ENCODE measurements around the gene TREM1. TPM values are rescaled to one million over a fixed set of nuclear protein-coding genes. Genes with fewer than 3 reads are reported as not detected.

The TREM1 gene
- total RNA-seq, 1 donor from 2014 or later = 0.13 TPM

DNA sequence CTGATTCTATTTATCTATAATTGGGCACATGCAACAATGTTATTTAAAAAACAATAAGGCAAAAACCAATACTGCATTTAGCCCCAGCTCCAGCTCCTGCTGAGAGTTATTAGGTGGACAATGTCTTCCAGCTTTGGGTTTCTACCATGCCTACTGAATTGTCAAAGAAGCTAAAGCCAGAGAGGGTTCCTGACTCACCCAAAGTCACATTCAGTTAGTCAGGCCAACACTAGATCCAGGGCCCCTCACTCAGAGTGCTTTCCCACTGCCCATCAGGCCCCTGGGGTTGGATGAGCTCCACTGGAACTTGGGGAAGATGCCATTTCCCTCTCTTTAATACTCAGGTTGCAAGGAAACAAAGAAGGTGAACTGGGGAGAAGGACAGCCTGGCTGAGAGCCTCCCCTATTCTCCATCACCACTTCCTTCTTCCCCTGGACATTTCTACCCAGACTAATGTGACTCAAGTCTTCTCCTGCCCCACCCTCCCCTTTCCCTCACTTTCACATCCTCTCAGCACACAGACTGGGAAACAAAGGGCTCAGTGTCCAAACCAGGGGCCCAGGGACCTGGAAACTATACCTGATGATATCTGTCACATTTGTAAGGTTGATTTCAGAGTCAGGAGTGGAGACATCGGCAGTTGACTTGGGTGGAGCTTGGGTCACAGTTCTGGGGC lies 6.0 kb downstream of the TREM1 start:
- TF ChIP-seq, protein P1, sequence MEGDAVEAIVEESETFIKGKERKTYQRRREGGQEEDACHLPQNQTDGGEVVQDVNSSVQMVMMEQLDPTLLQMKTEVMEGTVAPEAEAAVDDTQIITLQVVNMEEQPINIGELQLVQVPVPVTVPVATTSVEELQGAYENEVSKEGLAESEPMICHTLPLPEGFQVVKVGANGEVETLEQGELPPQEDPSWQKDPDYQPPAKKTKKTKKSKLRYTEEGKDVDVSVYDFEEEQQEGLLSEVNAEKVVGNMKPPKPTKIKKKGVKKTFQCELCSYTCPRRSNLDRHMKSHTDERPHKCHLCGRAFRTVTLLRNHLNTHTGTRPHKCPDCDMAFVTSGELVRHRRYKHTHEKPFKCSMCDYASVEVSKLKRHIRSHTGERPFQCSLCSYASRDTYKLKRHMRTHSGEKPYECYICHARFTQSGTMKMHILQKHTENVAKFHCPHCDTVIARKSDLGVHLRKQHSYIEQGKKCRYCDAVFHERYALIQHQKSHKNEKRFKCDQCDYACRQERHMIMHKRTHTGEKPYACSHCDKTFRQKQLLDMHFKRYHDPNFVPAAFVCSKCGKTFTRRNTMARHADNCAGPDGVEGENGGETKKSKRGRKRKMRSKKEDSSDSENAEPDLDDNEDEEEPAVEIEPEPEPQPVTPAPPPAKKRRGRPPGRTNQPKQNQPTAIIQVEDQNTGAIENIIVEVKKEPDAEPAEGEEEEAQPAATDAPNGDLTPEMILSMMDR (IDR thresholded peaks at IDR 0.05; ENCODE audit: insufficient read depth, low read length, poor library complexity, severe bottlenecking) = no peak

DNA sequence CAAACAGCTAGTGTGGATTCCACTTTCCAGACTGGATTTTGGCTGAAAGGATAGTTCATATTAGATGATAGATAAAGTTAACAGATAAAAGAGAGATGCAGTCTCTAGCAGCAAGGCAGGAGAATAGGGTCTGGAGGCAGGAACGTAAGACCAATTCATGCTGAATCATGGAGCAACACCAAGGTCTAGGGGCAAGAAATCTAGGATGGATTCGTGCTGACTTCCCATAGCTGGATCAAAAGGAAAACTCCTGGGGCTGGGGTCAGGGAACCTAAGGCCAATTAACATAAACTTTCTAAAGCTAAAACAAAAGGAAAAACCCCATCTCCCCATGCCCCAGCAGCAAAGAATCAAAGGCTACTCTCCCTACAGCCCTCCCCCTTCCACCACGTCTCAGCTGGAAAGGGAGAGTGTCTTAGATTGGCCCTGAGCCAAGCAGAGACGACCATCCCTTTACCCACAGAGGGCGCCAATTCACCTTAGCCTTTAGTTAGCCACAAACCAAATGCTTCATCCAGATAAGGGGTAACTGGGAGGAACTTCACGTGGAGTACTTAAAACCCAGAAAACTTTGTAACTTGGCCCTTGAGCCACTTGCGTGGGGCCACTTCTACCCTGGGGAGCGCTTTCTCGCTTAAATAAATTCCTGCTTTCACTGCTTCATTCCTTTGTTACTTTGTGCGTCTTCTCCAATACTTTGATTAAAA lies 7.6 kb downstream of the TREM1 start:
- Histone ChIP-seq H3K36me3 (ENCODE audit: control insufficient read depth, insufficient read depth, low read length) (no peaks in the 10 kb centered on the region), H3K4me3 (ENCODE audit: low read depth, low read length) (no peak overlapping the region), H3K27me3 (ENCODE audit: control insufficient read depth, insufficient read depth, low read length) (no peaks in the 10 kb centered on the region)
- TF ChIP-seq, protein P1 (IDR thresholded peaks at IDR 0.05; ENCODE audit: insufficient read depth, low read length, poor library complexity, severe bottlenecking) = peak; percentile 66
- DNase-seq (ENCODE audit: low read depth) = no peak

More for the DNA sequence above, 6.0 kb downstream of the TREM1 start:
- DNase-seq (ENCODE audit: low read depth) = no peak
- no peaks in the 10 kb centered on the region for H3K36me3 ChIP-seq (ENCODE audit: control insufficient read depth, insufficient read depth, low read length)
- no peaks in the 10 kb centered on the region for H3K27me3 ChIP-seq (ENCODE audit: control insufficient read depth, insufficient read depth, low read length)
- no peak overlapping the region for H3K4me3 ChIP-seq (ENCODE audit: low read depth, low read length)

DNA sequence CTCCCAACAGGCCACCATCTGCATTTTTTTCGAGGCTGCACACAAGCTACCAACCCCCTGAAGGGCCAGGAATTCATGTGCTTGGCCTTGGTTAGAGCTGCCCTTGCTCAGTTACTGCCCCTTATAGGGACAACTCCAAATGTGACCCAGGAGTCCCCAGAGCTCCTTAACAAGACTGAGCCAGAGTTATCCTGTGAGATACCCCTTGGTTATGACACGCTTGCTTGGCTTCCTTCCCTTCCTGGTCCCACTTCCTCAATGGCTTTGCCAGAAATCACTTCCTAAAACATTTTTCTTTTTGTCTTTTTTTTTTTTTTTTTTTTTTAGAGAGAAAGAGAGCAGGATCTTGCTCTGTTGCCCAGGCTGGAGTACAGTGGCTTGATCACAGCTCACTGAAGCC lies 8.9 kb downstream of the TREM1 start:
- Histone ChIP-seq H3K4me3 (ENCODE audit: low read depth, low read length) (no peak overlapping the region), H3K36me3 (ENCODE audit: control insufficient read depth, insufficient read depth, low read length) (no peaks in the 10 kb centered on the region), H3K27me3 (ENCODE audit: control insufficient read depth, insufficient read depth, low read length) (no peaks in the 10 kb centered on the region)
- DNase-seq (ENCODE audit: low read depth) = no peak
- TF ChIP-seq, protein P1 (IDR thresholded peaks at IDR 0.05; ENCODE audit: insufficient read depth, low read length, poor library complexity, severe bottlenecking) = no peak

DNA sequence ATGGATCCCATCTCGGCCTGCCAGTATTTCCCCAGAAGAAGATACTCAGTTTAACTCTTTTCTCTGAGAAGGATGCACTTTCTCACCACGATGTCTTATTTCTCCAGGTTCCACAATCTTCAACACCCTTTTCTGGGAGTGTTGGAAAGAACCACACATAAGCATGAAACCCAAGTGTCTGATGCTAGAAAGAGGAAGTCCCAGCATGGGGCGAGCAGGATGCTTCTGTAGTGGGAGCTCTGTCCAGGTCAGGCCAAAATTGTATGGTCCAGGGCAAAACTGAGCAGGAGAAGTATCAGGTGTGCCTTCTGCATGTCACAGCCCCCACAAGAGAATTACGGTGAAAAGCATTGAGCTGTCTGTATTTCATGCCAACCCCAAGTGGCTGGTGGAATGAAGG lies 11.0 kb downstream of the TREM1 start:
- TF ChIP-seq, protein P1 (IDR thresholded peaks at IDR 0.05; ENCODE audit: insufficient read depth, low read length, poor library complexity, severe bottlenecking) = no peak
- Histone ChIP-seq H3K4me3 (ENCODE audit: low read depth, low read length) (no peak overlapping the region), H3K27me3 (ENCODE audit: control insufficient read depth, insufficient read depth, low read length) (no peaks in the 10 kb centered on the region), H3K36me3 (ENCODE audit: control insufficient read depth, insufficient read depth, low read length) (no peaks in the 10 kb centered on the region)
- DNase-seq (ENCODE audit: low read depth) = no peak

DNA sequence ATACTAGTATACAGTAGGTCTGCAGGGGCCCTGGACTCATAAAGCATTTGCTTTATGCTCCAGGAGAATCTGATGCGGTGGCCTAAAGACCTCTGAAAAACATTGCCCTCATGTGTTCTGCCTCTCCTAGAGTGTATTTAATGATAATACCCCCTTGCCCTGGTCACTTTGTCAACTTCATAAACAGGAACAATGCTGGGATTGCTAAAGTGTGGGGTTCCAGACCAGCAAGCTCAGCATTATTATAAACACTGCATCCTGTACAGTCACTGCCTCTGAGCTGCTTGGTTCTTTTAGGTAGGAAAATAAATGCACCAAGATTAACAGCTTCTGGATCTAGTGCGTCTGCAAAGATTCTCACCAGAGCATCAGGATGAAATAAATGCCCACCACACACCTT lies 12.2 kb downstream of the TREM1 start:
- H3K27me3 ChIP-seq (ENCODE audit: control insufficient read depth, insufficient read depth, low read length) = no peaks in the 10 kb centered on the region
- TF ChIP-seq, protein P1 (IDR thresholded peaks at IDR 0.05; ENCODE audit: insufficient read depth, low read length, poor library complexity, severe bottlenecking) = no peak
- no peak overlapping the region for H3K4me3 ChIP-seq (ENCODE audit: low read depth, low read length)
- DNase-seq (ENCODE audit: low read depth) = no peak
- H3K36me3 ChIP-seq (ENCODE audit: control insufficient read depth, insufficient read depth, low read length) = no peaks in the 10 kb centered on the region
